Measurements from ENCODE around the gene RPA3. TPM values are rescaled to one million over a fixed set of nuclear protein-coding genes. Genes with fewer than 3 reads are reported as not detected.

The RPA3 gene
- total and polyA plus RNA-seq, 8 donors, result 6.7 to 44.9 (median 28.7) TPM; not detected in 1

DNA sequence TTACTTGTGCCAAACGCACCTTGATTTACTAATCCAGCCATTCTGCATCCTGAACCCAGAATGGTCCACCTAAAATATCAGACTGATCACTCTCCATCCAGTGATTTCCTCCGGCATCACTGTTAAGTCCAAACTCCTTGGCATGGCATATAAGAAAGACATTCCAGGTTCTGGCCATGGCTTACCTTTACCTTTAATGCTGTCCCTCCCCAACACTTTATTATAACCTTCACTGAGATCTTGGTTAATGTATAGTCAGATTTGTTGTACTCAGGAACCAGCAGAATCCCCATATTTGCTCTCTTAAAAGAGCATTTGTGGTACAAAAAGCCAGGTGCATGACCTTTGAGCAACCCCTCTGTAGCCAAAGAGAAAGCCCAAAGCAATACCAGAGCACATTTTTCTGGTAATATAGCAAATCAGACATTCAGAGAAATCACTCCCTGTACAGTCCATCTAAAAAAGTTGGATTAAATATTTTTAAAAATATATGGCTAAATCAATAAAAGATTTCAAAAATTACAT is 67.7 kb downstream of the RPA3 start:
- TF ChIP-seq POLR2A (IDR thresholded peaks at IDR 0.05), result no peak
- TF ChIP-seq POLR2AphosphoS5 (IDR thresholded peaks at IDR 0.05), result no peak
- no peak for TF ChIP-seq EP300 (IDR thresholded peaks at IDR 0.05)
- TF ChIP-seq, protein P1, sequence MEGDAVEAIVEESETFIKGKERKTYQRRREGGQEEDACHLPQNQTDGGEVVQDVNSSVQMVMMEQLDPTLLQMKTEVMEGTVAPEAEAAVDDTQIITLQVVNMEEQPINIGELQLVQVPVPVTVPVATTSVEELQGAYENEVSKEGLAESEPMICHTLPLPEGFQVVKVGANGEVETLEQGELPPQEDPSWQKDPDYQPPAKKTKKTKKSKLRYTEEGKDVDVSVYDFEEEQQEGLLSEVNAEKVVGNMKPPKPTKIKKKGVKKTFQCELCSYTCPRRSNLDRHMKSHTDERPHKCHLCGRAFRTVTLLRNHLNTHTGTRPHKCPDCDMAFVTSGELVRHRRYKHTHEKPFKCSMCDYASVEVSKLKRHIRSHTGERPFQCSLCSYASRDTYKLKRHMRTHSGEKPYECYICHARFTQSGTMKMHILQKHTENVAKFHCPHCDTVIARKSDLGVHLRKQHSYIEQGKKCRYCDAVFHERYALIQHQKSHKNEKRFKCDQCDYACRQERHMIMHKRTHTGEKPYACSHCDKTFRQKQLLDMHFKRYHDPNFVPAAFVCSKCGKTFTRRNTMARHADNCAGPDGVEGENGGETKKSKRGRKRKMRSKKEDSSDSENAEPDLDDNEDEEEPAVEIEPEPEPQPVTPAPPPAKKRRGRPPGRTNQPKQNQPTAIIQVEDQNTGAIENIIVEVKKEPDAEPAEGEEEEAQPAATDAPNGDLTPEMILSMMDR (IDR thresholded peaks at IDR 0.05), result no peak
- H3K27me3 ChIP-seq, result no peaks in the 10 kb centered on the region
- DNase-seq, result no peak
- no peaks in the 10 kb centered on the region for H3K36me3 ChIP-seq
- no peaks in the 10 kb centered on the region for H3K9me3 ChIP-seq
- WGBS, 5 donors, result 65 to 94% (median 91%) methylated on average over 2 of the region's 2 CpGs
- intact Hi-C loops (cut with DNase I; ENCODE audit: low total_unique reads), result no loop called here
- peaks cover 0 to 52% (median 7%) of the 10 kb centered on the region in 4 donors for H3K4me1 ChIP-seq
- no peak overlapping the region for H3K27ac ChIP-seq
- no peak overlapping the region for H3K4me3 ChIP-seq

DNA sequence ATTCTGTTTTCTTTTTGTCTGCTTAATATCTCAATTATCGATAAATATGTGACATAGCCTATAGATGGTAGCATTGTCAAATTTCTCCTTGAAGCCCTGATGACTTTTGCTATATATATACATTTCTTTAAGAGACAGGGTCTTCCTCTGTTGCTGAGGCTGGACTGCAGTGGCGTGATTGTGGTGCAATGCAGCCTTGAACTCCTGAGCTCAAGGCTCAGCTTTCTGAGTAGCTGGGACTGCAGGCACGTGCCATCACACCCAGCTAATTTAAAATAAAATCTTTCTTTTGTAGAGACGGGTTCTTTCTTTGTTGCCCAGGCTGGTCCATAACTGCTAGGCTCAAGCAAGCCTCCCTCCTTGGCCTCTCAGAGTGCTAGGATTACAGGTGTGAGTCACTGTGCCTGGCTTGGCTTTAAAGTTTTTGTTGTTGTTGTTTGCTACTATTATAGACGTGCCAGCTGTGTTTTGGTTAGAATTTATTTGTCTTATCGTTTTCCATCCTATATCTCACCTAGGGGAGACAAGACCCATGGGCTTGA is 70.8 kb downstream of the RPA3 start:
- Histone ChIP-seq H3K4me3 (no peak overlapping the region), H3K27me3 (no peaks in the 10 kb centered on the region), H3K27ac (no peak overlapping the region), H3K4me1 (peaks cover 0 to 44% (median 11%) of the 10 kb centered on the region in 4 donors), H3K36me3 (no peaks in the 10 kb centered on the region), H3K9me3 (no peaks in the 10 kb centered on the region)
- intact Hi-C loops (cut with DNase I; ENCODE audit: low total_unique reads), result no loop called here
- TF ChIP-seq EP300 (IDR thresholded peaks at IDR 0.05) (no peak), POLR2AphosphoS5 (IDR thresholded peaks at IDR 0.05) (no peak), POLR2A (IDR thresholded peaks at IDR 0.05) (no peak)
- TF ChIP-seq, protein P1 (IDR thresholded peaks at IDR 0.05), result no peak
- 64 to 81% (median 78%) methylated on average over 5 to 6 of the region's 6 CpGs for WGBS, 5 donors
- DNase-seq, result no peak

DNA sequence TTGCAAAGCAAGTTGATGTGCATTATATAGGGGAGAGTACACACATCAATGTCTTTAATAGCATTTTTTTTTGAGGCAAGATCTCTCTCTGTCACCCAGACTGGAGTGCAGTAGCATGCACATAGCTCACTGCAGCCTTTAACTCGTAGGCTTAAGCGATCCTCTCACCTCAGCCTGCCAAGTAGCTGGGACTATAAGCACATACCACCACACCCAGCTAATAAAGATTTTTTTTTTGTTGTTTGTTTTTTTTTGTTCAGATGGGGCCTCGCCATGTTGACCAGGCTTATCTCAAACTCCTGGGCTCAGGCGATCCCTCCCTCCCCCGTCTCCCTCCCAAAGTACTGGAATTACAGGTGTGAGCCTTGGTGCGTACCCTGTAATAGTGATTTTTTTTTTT is 76.3 kb downstream of the RPA3 start:
- 35 to 71% (median 42%) methylated on average over 6 of the region's 6 CpGs for WGBS, 5 donors
- peak overlapping the region; percentile 37 to 96 (median 95) for H3K27ac ChIP-seq

DNA sequence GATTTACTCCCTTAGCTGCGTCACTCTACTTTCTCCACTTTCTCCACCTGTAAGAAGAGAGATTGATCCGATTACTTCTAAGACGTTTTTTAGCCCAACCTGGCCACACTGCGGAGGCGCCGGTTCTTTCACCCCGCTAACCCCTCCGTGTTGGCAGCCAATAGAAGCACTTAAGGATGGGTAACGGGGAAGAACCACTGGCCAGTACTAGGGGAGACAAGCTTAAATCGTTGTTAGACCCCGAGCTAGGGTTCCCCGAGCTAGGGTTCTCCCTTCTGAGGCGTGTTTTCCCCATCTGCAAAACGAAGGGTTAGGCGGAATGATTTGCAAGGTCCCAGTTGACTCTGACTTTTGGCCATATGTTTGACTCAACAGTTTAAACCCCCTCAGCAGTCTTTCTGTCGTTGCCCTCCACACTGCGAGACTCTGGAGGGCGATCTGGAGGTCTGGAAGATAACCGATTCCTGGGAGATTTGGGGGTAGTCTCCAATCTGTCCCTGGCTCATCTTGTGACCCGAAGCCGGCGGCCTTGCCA is 77.2 kb downstream of the RPA3 start:
- Histone ChIP-seq H3K9me3 (no peaks in the 10 kb centered on the region), H3K4me3 (peak overlapping the region; percentile 71 to 84 (median 77)), H3K36me3 (peaks cover 0 to 13% (median 9%) of the 10 kb centered on the region in 4 donors), H3K27ac (peak overlapping the region; percentile 92 to 96 (median 95)), H3K4me1 (peaks cover 11 to 33% (median 28%) of the 10 kb centered on the region in 4 donors), H3K27me3 (no peaks in the 10 kb centered on the region)
- TF ChIP-seq POLR2AphosphoS5 (IDR thresholded peaks at IDR 0.05) (no peak), EP300 (IDR thresholded peaks at IDR 0.05) (no peak), POLR2A (IDR thresholded peaks at IDR 0.05) (no peak)
- TF ChIP-seq, protein P1 (IDR thresholded peaks at IDR 0.05), result no peak
- 3 to 6% (median 4%) methylated on average over 22 of the region's 22 CpGs for WGBS, 5 donors
- intact Hi-C loops (cut with DNase I; ENCODE audit: low total_unique reads), result no loop called here
- DNase-seq, result no peak

More for the DNA sequence above, 76.3 kb downstream of the RPA3 start:
- H3K4me3 ChIP-seq, result peak overlapping the region; percentile 71 to 84 (median 77)
- H3K27me3 ChIP-seq, result no peaks in the 10 kb centered on the region
- intact Hi-C loops (cut with DNase I; ENCODE audit: low total_unique reads), result no loop called here
- peaks cover 0 to 4% (median 2%) of the 10 kb centered on the region in 4 donors for H3K36me3 ChIP-seq
- peak; percentile 75 to 81 for DNase-seq
- TF ChIP-seq, protein P1 (IDR thresholded peaks at IDR 0.05), result no peak
- TF ChIP-seq POLR2A (IDR thresholded peaks at IDR 0.05), result no peak
- peak in 2 of 3 donors; percentile 73 to 79 for TF ChIP-seq POLR2AphosphoS5 (IDR thresholded peaks at IDR 0.05)
- H3K4me1 ChIP-seq, result peaks cover 11 to 33% (median 28%) of the 10 kb centered on the region in 4 donors
- no peaks in the 10 kb centered on the region for H3K9me3 ChIP-seq

Measured in stomach (tissue), 9 donors.